ENCODE data around the gene TIMM10B.
"Not testable (repeated sequence)": the region's sequence is repeated elsewhere in the genome, so short reads cannot be mapped to it uniquely, and the experiment has no call there.

GRCh38 chr11:6521946-6522345 is 40.6 kb downstream of the TIMM10B start:
- not testable (repeated sequence) for TF ChIP-seq POLR2A, CTCF (IDR thresholded peaks at IDR 0.05)

Data from testis (tissue), 2 donors.